ENCODE data around the gene TBCD.

TBCD gene

DNA sequence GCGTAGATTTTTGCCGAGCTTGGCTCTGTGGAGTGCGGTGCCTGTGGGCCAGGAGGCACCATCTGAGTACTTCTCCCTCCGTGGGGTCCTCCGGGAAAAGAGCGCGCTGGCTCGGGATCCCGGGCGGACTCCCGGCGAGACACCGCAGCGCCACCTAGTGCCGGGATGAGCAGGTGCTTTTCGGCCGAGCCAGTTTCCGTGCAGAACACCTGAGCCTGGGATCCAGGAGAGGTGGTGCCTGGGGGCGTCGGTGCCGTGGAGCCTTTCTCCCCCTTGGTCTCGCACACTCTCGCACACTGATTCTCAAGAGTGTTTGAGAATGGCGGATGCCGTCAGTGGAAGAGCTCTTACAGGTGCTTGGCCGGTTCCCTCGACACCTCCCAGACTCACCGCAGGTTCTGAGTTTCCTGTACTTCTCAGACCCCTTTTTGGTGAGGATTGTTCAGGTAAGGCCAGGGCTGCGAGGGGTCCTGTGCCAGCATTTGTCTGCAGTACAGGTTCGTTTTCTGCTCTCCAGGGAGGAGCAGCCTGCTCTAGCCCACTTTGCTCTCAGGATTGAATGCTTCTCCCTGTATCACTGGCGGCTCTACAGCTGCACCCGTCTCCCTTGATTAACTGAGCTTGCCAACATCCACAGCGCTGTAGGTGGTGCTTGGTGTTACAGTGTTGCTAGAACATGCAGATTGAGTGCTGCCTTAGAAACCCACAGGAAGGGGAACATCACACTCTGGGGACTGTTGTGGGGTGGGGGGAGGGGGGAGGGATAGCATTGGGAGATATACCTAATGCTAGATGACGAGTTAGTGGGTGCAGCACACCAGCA, 23.3 kb downstream of the TBCD start (continued):
- TF ChIP-seq ZNF549 (tag by site-specific recombination; IDR thresholded peaks at IDR 0.05) (no peak), ZNF184 (tag by site-specific recombination; IDR thresholded peaks at IDR 0.05) (no peak), ZNF23 (tag by site-specific recombination; IDR thresholded peaks at IDR 0.05; ENCODE audit: borderline replicate concordance) (no peak), YY2 (tag by site-specific recombination; IDR thresholded peaks at IDR 0.05) (no peak), ZBTB20 (tag by site-specific recombination; IDR thresholded peaks at IDR 0.05) (no peak), ZBTB48 (tag by site-specific recombination; IDR thresholded peaks at IDR 0.05) (no peak), IKZF3 (tag by site-specific recombination; IDR thresholded peaks at IDR 0.05) (peak; percentile 79; the same call in 1 of the 2 replicates), ZBTB8A (tag by site-specific recombination; IDR thresholded peaks at IDR 0.05) (no peak), ZNF600 (tag by site-specific recombination; IDR thresholded peaks at IDR 0.05) (0 out of 2 replicates have a peak, but pooled peaks have one; percentile 17), ZNF175 (tag by site-specific recombination; IDR thresholded peaks at IDR 0.05) (no peak), KLF1 (tag by site-specific recombination; IDR thresholded peaks at IDR 0.05) (no peak), KLF16 (tag by site-specific recombination; IDR thresholded peaks at IDR 0.05) (no peak)
- TF ChIP-seq, protein P1, sequence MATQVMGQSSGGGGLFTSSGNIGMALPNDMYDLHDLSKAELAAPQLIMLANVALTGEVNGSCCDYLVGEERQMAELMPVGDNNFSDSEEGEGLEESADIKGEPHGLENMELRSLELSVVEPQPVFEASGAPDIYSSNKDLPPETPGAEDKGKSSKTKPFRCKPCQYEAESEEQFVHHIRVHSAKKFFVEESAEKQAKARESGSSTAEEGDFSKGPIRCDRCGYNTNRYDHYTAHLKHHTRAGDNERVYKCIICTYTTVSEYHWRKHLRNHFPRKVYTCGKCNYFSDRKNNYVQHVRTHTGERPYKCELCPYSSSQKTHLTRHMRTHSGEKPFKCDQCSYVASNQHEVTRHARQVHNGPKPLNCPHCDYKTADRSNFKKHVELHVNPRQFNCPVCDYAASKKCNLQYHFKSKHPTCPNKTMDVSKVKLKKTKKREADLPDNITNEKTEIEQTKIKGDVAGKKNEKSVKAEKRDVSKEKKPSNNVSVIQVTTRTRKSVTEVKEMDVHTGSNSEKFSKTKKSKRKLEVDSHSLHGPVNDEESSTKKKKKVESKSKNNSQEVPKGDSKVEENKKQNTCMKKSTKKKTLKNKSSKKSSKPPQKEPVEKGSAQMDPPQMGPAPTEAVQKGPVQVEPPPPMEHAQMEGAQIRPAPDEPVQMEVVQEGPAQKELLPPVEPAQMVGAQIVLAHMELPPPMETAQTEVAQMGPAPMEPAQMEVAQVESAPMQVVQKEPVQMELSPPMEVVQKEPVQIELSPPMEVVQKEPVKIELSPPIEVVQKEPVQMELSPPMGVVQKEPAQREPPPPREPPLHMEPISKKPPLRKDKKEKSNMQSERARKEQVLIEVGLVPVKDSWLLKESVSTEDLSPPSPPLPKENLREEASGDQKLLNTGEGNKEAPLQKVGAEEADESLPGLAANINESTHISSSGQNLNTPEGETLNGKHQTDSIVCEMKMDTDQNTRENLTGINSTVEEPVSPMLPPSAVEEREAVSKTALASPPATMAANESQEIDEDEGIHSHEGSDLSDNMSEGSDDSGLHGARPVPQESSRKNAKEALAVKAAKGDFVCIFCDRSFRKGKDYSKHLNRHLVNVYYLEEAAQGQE (tag by site-specific recombination; IDR thresholded peaks at IDR 0.05), result no peak
- TF ChIP-seq, protein P2, sequence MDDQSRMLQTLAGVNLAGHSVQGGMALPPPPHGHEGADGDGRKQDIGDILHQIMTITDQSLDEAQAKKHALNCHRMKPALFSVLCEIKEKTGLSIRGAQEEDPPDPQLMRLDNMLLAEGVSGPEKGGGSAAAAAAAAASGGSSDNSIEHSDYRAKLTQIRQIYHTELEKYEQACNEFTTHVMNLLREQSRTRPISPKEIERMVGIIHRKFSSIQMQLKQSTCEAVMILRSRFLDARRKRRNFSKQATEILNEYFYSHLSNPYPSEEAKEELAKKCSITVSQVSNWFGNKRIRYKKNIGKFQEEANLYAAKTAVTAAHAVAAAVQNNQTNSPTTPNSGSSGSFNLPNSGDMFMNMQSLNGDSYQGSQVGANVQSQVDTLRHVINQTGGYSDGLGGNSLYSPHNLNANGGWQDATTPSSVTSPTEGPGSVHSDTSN (CRISPR knock-in tag; IDR thresholded peaks at IDR 0.05), result 0 out of 2 replicates have a peak, but pooled peaks have one; percentile 40
- TF ChIP-seq, protein P3, sequence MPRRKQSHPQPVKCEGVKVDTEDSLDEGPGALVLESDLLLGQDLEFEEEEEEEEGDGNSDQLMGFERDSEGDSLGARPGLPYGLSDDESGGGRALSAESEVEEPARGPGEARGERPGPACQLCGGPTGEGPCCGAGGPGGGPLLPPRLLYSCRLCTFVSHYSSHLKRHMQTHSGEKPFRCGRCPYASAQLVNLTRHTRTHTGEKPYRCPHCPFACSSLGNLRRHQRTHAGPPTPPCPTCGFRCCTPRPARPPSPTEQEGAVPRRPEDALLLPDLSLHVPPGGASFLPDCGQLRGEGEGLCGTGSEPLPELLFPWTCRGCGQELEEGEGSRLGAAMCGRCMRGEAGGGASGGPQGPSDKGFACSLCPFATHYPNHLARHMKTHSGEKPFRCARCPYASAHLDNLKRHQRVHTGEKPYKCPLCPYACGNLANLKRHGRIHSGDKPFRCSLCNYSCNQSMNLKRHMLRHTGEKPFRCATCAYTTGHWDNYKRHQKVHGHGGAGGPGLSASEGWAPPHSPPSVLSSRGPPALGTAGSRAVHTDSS (tag by site-specific recombination; IDR thresholded peaks at IDR 0.05), result no peak
- TF ChIP-seq, protein P4, sequence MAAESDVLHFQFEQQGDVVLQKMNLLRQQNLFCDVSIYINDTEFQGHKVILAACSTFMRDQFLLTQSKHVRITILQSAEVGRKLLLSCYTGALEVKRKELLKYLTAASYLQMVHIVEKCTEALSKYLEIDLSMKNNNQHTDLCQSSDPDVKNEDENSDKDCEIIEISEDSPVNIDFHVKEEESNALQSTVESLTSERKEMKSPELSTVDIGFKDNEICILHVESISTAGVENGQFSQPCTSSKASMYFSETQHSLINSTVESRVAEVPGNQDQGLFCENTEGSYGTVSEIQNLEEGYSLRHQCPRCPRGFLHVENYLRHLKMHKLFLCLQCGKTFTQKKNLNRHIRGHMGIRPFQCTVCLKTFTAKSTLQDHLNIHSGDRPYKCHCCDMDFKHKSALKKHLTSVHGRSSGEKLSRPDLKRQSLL (tag by site-specific recombination; IDR thresholded peaks at IDR 0.05), result no peak

DNA sequence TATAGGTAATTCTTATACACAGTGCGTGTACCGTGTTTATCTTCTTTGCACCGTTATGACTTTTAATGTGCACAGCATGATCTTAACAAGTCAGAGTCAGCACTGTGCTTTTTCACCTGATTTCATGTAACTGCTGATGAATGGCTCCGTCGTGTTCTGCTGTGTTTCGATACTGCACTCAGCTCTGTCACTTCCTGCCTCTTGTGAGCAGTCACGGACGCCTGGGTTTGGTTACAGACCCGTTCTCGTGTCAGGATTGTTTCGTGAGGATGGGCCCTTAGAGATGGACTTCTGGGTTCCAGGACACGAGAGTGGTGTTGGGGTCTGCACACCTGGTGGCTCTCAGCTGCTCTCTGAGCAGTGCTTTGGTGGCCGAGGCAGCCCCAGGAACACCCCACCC, 24.6 kb downstream of the TBCD start:
- peaks cover 8 to 36% of the 10 kb centered on the region in 2 experiments; a peak in 2 of 3 replicates for H3K36me3 ChIP-seq (ENCODE audit: control insufficient read depth in 2 of 2, insufficient read depth in 1 of 2, low read length in 2 of 2)
- no peak overlapping the region for H3K27ac ChIP-seq (ENCODE audit: extremely low read depth, low read depth, low read length)
- no peaks in the 10 kb centered on the region for H3K9me3 ChIP-seq (ENCODE audit: control insufficient read depth, insufficient read depth, low read depth, low read length)
- no peaks in the 10 kb centered on the region for H3K4me1 ChIP-seq (ENCODE audit: control insufficient read depth, insufficient read depth, low read length)
- TF ChIP-seq, protein P5, sequence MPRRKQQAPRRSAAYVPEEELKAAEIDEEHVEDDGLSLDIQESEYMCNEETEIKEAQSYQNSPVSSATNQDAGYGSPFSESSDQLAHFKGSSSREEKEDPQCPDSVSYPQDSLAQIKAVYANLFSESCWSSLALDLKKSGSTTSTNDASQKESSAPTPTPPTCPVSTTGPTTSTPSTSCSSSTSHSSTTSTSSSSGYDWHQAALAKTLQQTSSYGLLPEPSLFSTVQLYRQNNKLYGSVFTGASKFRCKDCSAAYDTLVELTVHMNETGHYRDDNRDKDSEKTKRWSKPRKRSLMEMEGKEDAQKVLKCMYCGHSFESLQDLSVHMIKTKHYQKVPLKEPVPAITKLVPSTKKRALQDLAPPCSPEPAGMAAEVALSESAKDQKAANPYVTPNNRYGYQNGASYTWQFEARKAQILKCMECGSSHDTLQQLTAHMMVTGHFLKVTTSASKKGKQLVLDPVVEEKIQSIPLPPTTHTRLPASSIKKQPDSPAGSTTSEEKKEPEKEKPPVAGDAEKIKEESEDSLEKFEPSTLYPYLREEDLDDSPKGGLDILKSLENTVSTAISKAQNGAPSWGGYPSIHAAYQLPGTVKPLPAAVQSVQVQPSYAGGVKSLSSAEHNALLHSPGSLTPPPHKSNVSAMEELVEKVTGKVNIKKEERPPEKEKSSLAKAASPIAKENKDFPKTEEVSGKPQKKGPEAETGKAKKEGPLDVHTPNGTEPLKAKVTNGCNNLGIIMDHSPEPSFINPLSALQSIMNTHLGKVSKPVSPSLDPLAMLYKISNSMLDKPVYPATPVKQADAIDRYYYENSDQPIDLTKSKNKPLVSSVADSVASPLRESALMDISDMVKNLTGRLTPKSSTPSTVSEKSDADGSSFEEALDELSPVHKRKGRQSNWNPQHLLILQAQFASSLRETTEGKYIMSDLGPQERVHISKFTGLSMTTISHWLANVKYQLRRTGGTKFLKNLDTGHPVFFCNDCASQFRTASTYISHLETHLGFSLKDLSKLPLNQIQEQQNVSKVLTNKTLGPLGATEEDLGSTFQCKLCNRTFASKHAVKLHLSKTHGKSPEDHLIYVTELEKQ (tag by site-specific recombination; IDR thresholded peaks at IDR 0.05; ENCODE audit: borderline replicate concordance), result no peak
- TF ChIP-seq ZNF324 (tag by site-specific recombination; IDR thresholded peaks at IDR 0.05), result no peak
- ChIA-PET POLR2A (no interaction called here), CTCF (interaction anchor here (0.6 to 2.6 kb wide), 4 partner anchors 10 to 354 kb away, joined by 3 to 19 read pairs (median 6); no protein-coding TSS in a partner anchor)
- no peak overlapping the region for H3K4me3 ChIP-seq (ENCODE audit: low read depth, low read length)

Data from HEK293 (cell line).